ENCODE data around the gene LUC7L. TPM values are rescaled to one million over a fixed set of nuclear protein-coding genes. Genes with fewer than 3 reads are reported as not detected.
"Not testable (repeated sequence)": the region's sequence is repeated elsewhere in the genome, so short reads cannot be mapped to it uniquely, and the experiment has no call there.

Gene LUC7L
- total and polyA plus RNA-seq, 9 donors, result 56.6 to 112 (median 73.5) TPM

DNA sequence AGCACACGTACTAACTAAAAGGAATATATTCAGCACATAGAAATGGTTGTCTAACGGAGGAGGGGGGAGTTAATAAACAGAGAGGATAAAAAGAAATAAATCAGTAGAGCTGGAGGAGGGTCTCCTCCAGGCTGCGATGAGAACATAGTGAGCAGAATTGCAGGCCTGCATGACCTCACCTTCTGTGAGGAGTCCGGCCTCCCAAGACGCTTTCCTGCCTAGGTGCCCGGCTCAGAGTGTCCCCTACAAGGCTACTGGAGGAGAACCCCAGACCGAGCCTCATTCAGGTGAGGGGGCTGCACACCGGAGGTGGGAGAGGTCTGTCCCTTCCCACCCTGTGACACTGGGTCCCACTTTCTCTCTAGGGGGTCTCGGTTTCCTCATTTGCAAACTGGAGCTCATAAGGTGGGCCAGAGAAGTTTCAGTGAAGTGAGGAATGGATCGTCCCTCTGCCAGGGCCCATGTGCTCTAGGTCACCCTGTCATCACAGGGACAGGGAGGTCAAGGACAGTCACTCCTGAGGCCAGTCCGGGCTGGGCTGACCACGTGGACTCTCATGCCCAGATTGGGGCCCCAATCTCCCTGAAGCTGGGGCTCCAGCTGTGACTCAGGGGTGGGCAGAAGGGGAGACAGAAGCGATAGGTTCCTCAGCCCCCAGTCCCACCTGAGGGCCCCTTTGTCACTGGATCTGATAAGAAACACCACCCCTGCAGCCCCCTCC is 66.8 kb downstream of the LUC7L start:
- Histone ChIP-seq H3K36me3 (no peaks in the 10 kb centered on the region), H3K9me3 (no peaks in the 10 kb centered on the region), H3K4me3 (no peak overlapping the region), H3K27me3 (no peaks in the 10 kb centered on the region), H3K4me1 (ENCODE audit: insufficient read depth) (peaks cover 8% of the 10 kb centered on the region), H3K27ac (no peak overlapping the region)
- no peak for DNase-seq
- intact Hi-C loops (cut with DNase I), result no loop called here
- 81 to 87% (median 82%) methylated on average over 13 of the region's 13 CpGs for WGBS, 3 donors
- TF ChIP-seq POLR2A (IDR thresholded peaks at IDR 0.05), result no peak
- TF ChIP-seq EP300 (IDR thresholded peaks at IDR 0.05), result no peak
- TF ChIP-seq, protein P1, sequence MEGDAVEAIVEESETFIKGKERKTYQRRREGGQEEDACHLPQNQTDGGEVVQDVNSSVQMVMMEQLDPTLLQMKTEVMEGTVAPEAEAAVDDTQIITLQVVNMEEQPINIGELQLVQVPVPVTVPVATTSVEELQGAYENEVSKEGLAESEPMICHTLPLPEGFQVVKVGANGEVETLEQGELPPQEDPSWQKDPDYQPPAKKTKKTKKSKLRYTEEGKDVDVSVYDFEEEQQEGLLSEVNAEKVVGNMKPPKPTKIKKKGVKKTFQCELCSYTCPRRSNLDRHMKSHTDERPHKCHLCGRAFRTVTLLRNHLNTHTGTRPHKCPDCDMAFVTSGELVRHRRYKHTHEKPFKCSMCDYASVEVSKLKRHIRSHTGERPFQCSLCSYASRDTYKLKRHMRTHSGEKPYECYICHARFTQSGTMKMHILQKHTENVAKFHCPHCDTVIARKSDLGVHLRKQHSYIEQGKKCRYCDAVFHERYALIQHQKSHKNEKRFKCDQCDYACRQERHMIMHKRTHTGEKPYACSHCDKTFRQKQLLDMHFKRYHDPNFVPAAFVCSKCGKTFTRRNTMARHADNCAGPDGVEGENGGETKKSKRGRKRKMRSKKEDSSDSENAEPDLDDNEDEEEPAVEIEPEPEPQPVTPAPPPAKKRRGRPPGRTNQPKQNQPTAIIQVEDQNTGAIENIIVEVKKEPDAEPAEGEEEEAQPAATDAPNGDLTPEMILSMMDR (IDR thresholded peaks at IDR 0.05), result no peak

GRCh38 chr16:160691-161190 is 68.5 kb downstream of the LUC7L start:
- no peak for DNase-seq
- Histone ChIP-seq H3K4me1 (ENCODE audit: insufficient read depth) (peaks cover 3% of the 10 kb centered on the region), H3K27me3 (no peaks in the 10 kb centered on the region), H3K27ac (no peak overlapping the region), H3K4me3 (no peak overlapping the region), H3K36me3 (no peaks in the 10 kb centered on the region), H3K9me3 (no peaks in the 10 kb centered on the region)
- intact Hi-C loops (cut with DNase I), result no loop called here
- no peak for TF ChIP-seq EP300 (IDR thresholded peaks at IDR 0.05)
- TF ChIP-seq, protein P1 (IDR thresholded peaks at IDR 0.05), result no peak
- TF ChIP-seq POLR2A (IDR thresholded peaks at IDR 0.05), result no peak
- 57 to 69% (median 62%) methylated on average over 14 to 18 of the region's 18 CpGs for WGBS, 3 donors

DNA sequence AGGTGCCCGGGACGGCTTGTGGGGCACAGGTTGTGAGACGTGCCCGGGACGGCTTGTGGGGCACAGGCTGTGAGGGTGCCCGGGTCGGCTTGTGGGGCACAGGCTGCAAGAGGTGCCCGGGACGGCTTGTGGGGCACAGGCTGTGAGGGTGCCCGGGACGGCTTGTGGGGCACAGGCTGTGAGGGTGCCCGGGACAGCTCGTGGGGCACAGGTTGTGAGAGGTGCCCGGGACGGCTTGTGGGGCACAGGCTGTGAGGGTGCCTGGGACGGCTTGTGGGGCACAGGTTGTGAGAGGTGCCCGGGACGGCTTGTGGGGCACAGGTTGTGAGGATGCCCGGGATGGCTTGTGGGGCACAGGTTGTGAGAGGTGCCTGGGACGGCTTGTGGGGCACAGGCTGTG is 69.0 kb downstream of the LUC7L start:
- H3K4me1 ChIP-seq (ENCODE audit: insufficient read depth); H3K9me3 ChIP-seq; H3K27ac ChIP-seq; H3K4me3 ChIP-seq; DNase-seq; intact Hi-C loops (cut with DNase I); H3K27me3 ChIP-seq; H3K36me3 ChIP-seq: not testable (repeated sequence)
- 63 to 100% (median 70%) methylated on average over 2 to 20 of the region's 20 CpGs for WGBS, 3 donors

- H3K27ac ChIP-seq, result no peak overlapping the region
- DNase-seq, result no peak
- no peak for TF ChIP-seq POLR2A (IDR thresholded peaks at IDR 0.05)
- TF ChIP-seq, protein P1 (IDR thresholded peaks at IDR 0.05), result no peak
- TF ChIP-seq EP300 (IDR thresholded peaks at IDR 0.05), result no peak
- intact Hi-C loops (cut with DNase I), result no loop called here
- H3K9me3 ChIP-seq, result no peaks in the 10 kb centered on the region
- H3K27me3 ChIP-seq, result no peaks in the 10 kb centered on the region
- H3K4me3 ChIP-seq, result no peak overlapping the region
- peaks cover 4% of the 10 kb centered on the region for H3K4me1 ChIP-seq (ENCODE audit: insufficient read depth)
- 41 to 56% (median 52%) methylated on average over 6 of the region's 6 CpGs for WGBS, 3 donors
- no peaks in the 10 kb centered on the region for H3K36me3 ChIP-seq
Measured at GRCh38 chr16:159136-159849, 70.0 kb downstream of the LUC7L start.

DNA sequence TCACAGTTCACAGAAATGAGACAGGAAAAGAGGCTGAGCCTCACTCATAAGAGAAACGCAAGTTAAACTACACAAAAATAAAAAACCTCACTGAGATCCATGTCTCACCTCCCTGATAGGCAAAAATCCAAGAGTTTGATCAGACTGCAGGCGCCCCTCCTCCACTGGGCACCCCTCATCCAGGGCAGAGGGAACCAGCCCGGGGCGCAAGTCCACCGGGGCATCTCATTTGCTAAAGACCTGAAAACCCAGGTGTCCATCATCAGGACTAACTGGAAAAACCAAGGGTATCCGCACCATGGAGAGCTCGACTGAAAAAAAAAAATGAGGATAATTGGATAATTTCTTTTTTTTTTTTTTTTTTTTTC is 74.2 kb downstream of the LUC7L start:
- DNase-seq, result peak in 1 of 5 donors; percentile 17
- Histone ChIP-seq H3K36me3 (no peaks in the 10 kb centered on the region), H3K27ac (no peak overlapping the region), H3K4me1 (ENCODE audit: insufficient read depth) (peaks cover 6% of the 10 kb centered on the region), H3K9me3 (no peaks in the 10 kb centered on the region), H3K27me3 (no peaks in the 10 kb centered on the region), H3K4me3 (no peak overlapping the region)
- WGBS, 3 donors, result 48 to 66% (median 54%) methylated on average over 7 of the region's 7 CpGs
- TF ChIP-seq EP300 (IDR thresholded peaks at IDR 0.05), result no peak
- no peak for TF ChIP-seq POLR2A (IDR thresholded peaks at IDR 0.05)
- TF ChIP-seq, protein P1 (IDR thresholded peaks at IDR 0.05), result no peak
- intact Hi-C loops (cut with DNase I), result no loop called here

Data from ovary (tissue), 9 donors.